Measurements from ENCODE around the gene IL9. TPM values are rescaled to one million over a fixed set of nuclear protein-coding genes. Genes with fewer than 3 reads are reported as not detected.

Gene IL9
- total RNA-seq, 1 donor from 2014 or later: 0.51 TPM

Other genes starting within 250 kb of the IL9 start
- not detected in 2 replicates for gene SLC25A48, start 61.2 kb downstream of the IL9 start, total RNA-seq
- gene LECT2, start 59.1 kb upstream of the IL9 start, total RNA-seq: not detected in 2 replicates
- gene TGFBI, start 133.1 kb upstream of the IL9 start, total RNA-seq: 0.15 TPM in 1 of 2 replicates, not detected in the other
- gene SMAD5, start 237.0 kb upstream of the IL9 start, total RNA-seq: 18.5 and 18.6 TPM in 2 replicates